Motor neuron (in vitro differentiated cells): ENCODE measurements around the gene PPFIA4. TPM values are rescaled to one million over a fixed set of nuclear protein-coding genes. Genes with fewer than 3 reads are reported as not detected.

Experiments used
- ATAC-seq, 8 experiments: fragments of 200-7000 bp; cut with Tn5 transposase; replicated peaks in 6 of 8; 2 replicates each; pipeline ENCODE4 v1.8.0; 2021; ENCODE audit warnings: mild to moderate bottlenecking in 8 of 8, moderate library complexity in 8 of 8
- H3K27ac ChIP-seq, 2 donors: fragments of 250-450 bp; sonication (Bioruptor Pico); 2 replicates each; pipeline ENCODE4 v1.9.0; 2021; ENCODE audit warnings: antibody characterized with exemption in 2 of 2, mild to moderate bottlenecking in 2 of 2, moderate library complexity in 1 of 2
- H3K4me1 ChIP-seq, 2 donors: fragments of 250-450 bp; sonication (Bioruptor Pico); replicated peaks in 1 of 2; 2 replicates each; pipeline ENCODE4 v1.6.1; 2021; ENCODE audit warnings: antibody characterized with exemption in 2 of 2, mild to moderate bottlenecking in 2 of 2, moderate library complexity in 1 of 2
- H3K4me3 ChIP-seq, 5 donors: fragments of 250-450 bp; sonication (Bioruptor Pico); 2 replicates each; pipeline ENCODE4 v1.9.0; 2021; ENCODE audit warnings: antibody characterized with exemption in 5 of 5, mild to moderate bottlenecking in 5 of 5, moderate library complexity in 4 of 5
- WGBS, 10 experiments: fragments of 450-650 bp; shearing (Covaris generic); methylation state at CpG; one replicate each; pipeline ENCODE4 v1.0.0; 2022; 5-methylcytosine and 5-hydroxymethylcytosine counted together
- in situ Hi-C, 9 experiments: fragments of 400-800 bp; cut with MboI; loops; one replicate each; pipeline ENCODE4 v1.15.0; 2021; ENCODE audit warnings: low sequenced_read_pairs in 9 of 9, low pct_unique_long_range_greater_than_20kb in 2 of 9; ENCODE audit not compliant: unreplicated experiment in 9 of 9
- total RNA-seq, 8 experiments: library from RNA; unstranded; fragments of 300-600 nt; gene quantifications; 2 replicates each; pipeline versions ENCODE4 v1.2.3 to v1.2.4, GENCODE V29; 2022

PPFIA4 gene
- total RNA-seq, 8 experiments from 2014 or later = 1.5 to 34.3 (median 10.7) TPM

- in situ Hi-C loops = no loop called here
- WGBS, 10 experiments = 17 to 90% (median 72%) methylated on average over 1 to 17 of the region's 24 CpGs; no CpG with 5 or more reads in 3 of the 10 experiments
- peak overlapping the region in 1 of 2 donors; percentile 5 for H3K27ac ChIP-seq
- no peak overlapping the region for H3K4me3 ChIP-seq
- H3K4me1 ChIP-seq = peaks cover 20 to 32% of the 10 kb centered on the region in 2 donors
- peak in 2 of 8 experiments; percentile 16 to 36 for ATAC-seq
Observed at GRCh38 chr1:203055161-203055799, 29.0 kb downstream of the PPFIA4 start.

GRCh38 chr1:203056012-203056411 lies 29.7 kb downstream of the PPFIA4 start:
- WGBS, 10 experiments = 0 to 98% (median 80%) methylated on average over 1 to 7 of the region's 7 CpGs; no CpG with 5 or more reads in 2 of the 10 experiments
- Histone ChIP-seq H3K4me3 (no peak overlapping the region), H3K4me1 (peaks cover 20 to 32% of the 10 kb centered on the region in 2 donors), H3K27ac (no peak overlapping the region)
- in situ Hi-C loops = no loop called here
- ATAC-seq = no peak

- Histone ChIP-seq H3K4me3 (no peak overlapping the region), H3K4me1 (peaks cover 18 to 30% of the 10 kb centered on the region in 2 donors), H3K27ac (no peak overlapping the region)
- ATAC-seq = no peak
- in situ Hi-C loops = no loop called here
- WGBS, 10 experiments = 67 to 100% (median 94%) methylated on average over 2 to 6 of the region's 6 CpGs; no CpG with 5 or more reads in 3 of the 10 experiments
Observed at GRCh38 chr1:203056516-203056915, 30.2 kb downstream of the PPFIA4 start.

- Histone ChIP-seq H3K4me3 (no peak overlapping the region), H3K27ac (peak overlapping the region in 1 of 2 donors; percentile 25), H3K4me1 (peaks cover 4 to 14% of the 10 kb centered on the region in 2 donors)
- peak in 6 of 8 experiments; percentile 50 to 97 (median 76) for ATAC-seq
- in situ Hi-C loops = no loop called here
- WGBS, 10 experiments = 0 to 66% (median 39%) methylated on average over 1 to 9 of the region's 10 CpGs; no CpG with 5 or more reads in 2 of the 10 experiments
Observed at GRCh38 chr1:203057911-203058675, 31.8 kb downstream of the PPFIA4 start.

- ATAC-seq = no peak
- no peak overlapping the region for H3K4me3 ChIP-seq
- WGBS, 10 experiments = 60 to 100% (median 83%) methylated on average over 1 of the region's 1 CpG; no CpG with 5 or more reads in 6 of the 10 experiments
- no peak overlapping the region for H3K27ac ChIP-seq
- peaks cover 4 to 13% of the 10 kb centered on the region in 2 donors for H3K4me1 ChIP-seq
- in situ Hi-C loops = no loop called here
Observed at GRCh38 chr1:203058676-203058935, 32.3 kb downstream of the PPFIA4 start.

- no peak for ATAC-seq
- in situ Hi-C loops = no loop called here
Observed at GRCh38 chr1:203059485-203059884, 33.2 kb downstream of the PPFIA4 start.

GRCh38 chr1:203060115-203060514 lies 33.8 kb downstream of the PPFIA4 start:
- no peak overlapping the region for H3K4me3 ChIP-seq
- whole genome bisulfite sequencing, 10 experiments = 90 to 100% (median 97%) methylated on average over 2 to 8 of the region's 11 CpGs; no CpG with 5 or more reads in 5 of the 10 experiments
- no peak for ATAC-seq
- no peak overlapping the region for H3K27ac ChIP-seq
- peaks cover 0 to 10% of the 10 kb centered on the region in 2 donors for H3K4me1 ChIP-seq
- in situ Hi-C loops = no loop called here

More at GRCh38 chr1:203059485-203059884, 33.2 kb downstream of the PPFIA4 start:
- Histone ChIP-seq H3K4me1 (peaks cover 0 to 10% of the 10 kb centered on the region in 2 donors), H3K4me3 (no peak overlapping the region), H3K27ac (no peak overlapping the region)
- WGBS, 10 experiments = 88 to 100% (median 100%) methylated on average over 1 to 2 of the region's 2 CpGs; no CpG with 5 or more reads in 2 of the 10 experiments

- no peak overlapping the region for H3K4me3 ChIP-seq
- H3K4me1 ChIP-seq = peaks cover 0 to 7% of the 10 kb centered on the region in 2 donors
- in situ Hi-C loops = no loop called here
- H3K27ac ChIP-seq = no peak overlapping the region
- 93 to 100% (median 100%) methylated on average over 1 to 8 of the region's 8 CpGs; no CpG with 5 or more reads in 5 of the 10 experiments for WGBS, 10 experiments
- ATAC-seq = no peak
Observed at GRCh38 chr1:203063287-203063686, 37.0 kb downstream of the PPFIA4 start.

GRCh38 chr1:203065191-203065590 lies 38.9 kb downstream of the PPFIA4 start:
- in situ Hi-C loops = no loop called here
- Histone ChIP-seq H3K27ac (no peak overlapping the region), H3K4me3 (no peak overlapping the region), H3K4me1 (peaks cover 18 to 21% of the 10 kb centered on the region in 2 donors)
- ATAC-seq = peak in 1 of 8 experiments; percentile 34
- 42 to 100% (median 83%) methylated on average over 1 to 4 of the region's 7 CpGs; no CpG with 5 or more reads in 5 of the 10 experiments for WGBS, 10 experiments

GRCh38 chr1:203065986-203066385 lies 39.7 kb downstream of the PPFIA4 start:
- WGBS, 10 experiments = 45 to 100% (median 61%) methylated on average over 1 to 2 of the region's 2 CpGs; no CpG with 5 or more reads in 6 of the 10 experiments
- Histone ChIP-seq H3K27ac (no peak overlapping the region), H3K4me1 (peaks cover 18 to 21% of the 10 kb centered on the region in 2 donors), H3K4me3 (no peak overlapping the region)
- peak in 1 of 8 experiments; percentile 5 for ATAC-seq
- in situ Hi-C loops = no loop called here

- in situ Hi-C loops = no loop called here
Observed at GRCh38 chr1:203066965-203067364, 40.7 kb downstream of the PPFIA4 start.

GRCh38 chr1:203069030-203069747 lies 42.9 kb downstream of the PPFIA4 start:
- peak overlapping the region in 1 of 2 donors; percentile 12 for H3K27ac ChIP-seq
- ATAC-seq = peak; percentile 50 to 79 (median 66)
- in situ Hi-C loops = no loop called here
- peaks cover 32 to 39% of the 10 kb centered on the region in 2 donors for H3K4me1 ChIP-seq
- WGBS, 10 experiments = 0 to 35% (median 24%) methylated on average over 1 to 4 of the region's 4 CpGs; no CpG with 5 or more reads in 3 of the 10 experiments
- H3K4me3 ChIP-seq = no peak overlapping the region

More at GRCh38 chr1:203066965-203067364, 40.7 kb downstream of the PPFIA4 start:
- Histone ChIP-seq H3K4me1 (peaks cover 22 to 25% of the 10 kb centered on the region in 2 donors), H3K27ac (no peak overlapping the region), H3K4me3 (no peak overlapping the region)
- ATAC-seq = no peak
- 73 to 100% (median 86%) methylated on average over 2 to 3 of the region's 3 CpGs; no CpG with 5 or more reads in 1 of the 10 experiments for WGBS, 10 experiments
